ENCODE measurements around the gene CARS2. TPM values are rescaled to one million over a fixed set of nuclear protein-coding genes. Genes with fewer than 3 reads are reported as not detected.

CARS2 gene
- total and polyA plus RNA-seq, 2 of the 8 experiments (the other 6 are each of a cell fraction or from before 2014, with no cell fraction given): 47.7 to 55.9 TPM

DNA sequence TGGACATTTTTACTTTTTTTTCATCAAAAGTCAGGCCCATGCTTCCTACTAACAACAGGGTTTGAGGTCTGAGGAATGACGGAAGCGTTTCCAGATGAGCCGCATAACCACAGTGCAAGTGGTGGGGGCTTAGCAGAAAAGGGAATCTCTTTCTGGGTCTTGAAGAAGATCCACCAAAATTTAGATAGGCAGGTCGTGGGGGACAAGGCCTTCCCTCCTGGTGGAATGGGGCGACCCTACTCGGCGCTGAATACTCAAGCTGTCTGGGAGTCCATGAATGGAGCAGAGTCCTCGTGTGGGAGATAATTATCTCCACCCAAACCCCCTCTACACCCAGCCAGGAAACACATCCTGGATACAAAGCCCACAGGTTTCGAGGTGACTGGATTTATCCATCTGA lies 36.9 kb downstream of the CARS2 start:
- no peak overlapping the region for H3K23ac ChIP-seq (ENCODE audit: insufficient read length)
- H3K9me3 ChIP-seq (ENCODE audit: insufficient read depth in 2 of 2, low read depth in 1 of 2, low read length in 1 of 2): peaks cover 15 to 16% of the 10 kb centered on the region in 2 experiments; a peak in 3 of 4 replicates
- H3K56ac ChIP-seq (replicated peaks; ENCODE audit: insufficient read length, low read depth, low read length): no peak overlapping the region
- H3K18ac ChIP-seq (ENCODE audit: extremely low read depth, low read length): no peak overlapping the region
- no peaks in the 10 kb centered on the region for H3K23me2 ChIP-seq (ENCODE audit: low read depth, low read length)
- no peak overlapping the region for H3K4ac ChIP-seq (replicated peaks; ENCODE audit: insufficient read length, low read depth, low read length)
- no peak overlapping the region for H3K4me2 ChIP-seq (ENCODE audit: insufficient read depth in 1 of 2, low read depth in 2 of 2, low read length in 2 of 2)
- WGBS, 2 experiments (ENCODE audit: extremely low coverage in 1 of 2, insufficient coverage in 1 of 2, insufficient read length in 1 of 2, insufficient replicate concordance in 2 of 2, low coverage in 1 of 2, low lambda C conversion rate in 2 of 2, missing lambda C conversion rate in 1 of 2): 89% methylated on average over 9 of the region's 9 CpGs; no CpG with 5 or more reads in 1 of the 2 experiments
- no peaks in the 10 kb centered on the region for H4K20me1 ChIP-seq (replicated peaks in 1 of 2; ENCODE audit: control insufficient read depth in 1 of 2, insufficient read depth in 2 of 2, low read length in 2 of 2)
- H3K4me1 ChIP-seq (replicated peaks in 1 of 4; ENCODE audit: control insufficient read depth in 3 of 4, insufficient read depth in 4 of 4, low read length in 3 of 4): no peaks in the 10 kb centered on the region; a peak in 1 of 7 replicates
- no peak overlapping the region for H2BK20ac ChIP-seq (ENCODE audit: low read length)
- no peaks in the 10 kb centered on the region for H3K27me3 ChIP-seq (replicated peaks in 1 of 4; ENCODE audit: control insufficient read depth in 3 of 4, extremely low read depth in 1 of 4, insufficient read depth in 3 of 4, low read length in 3 of 4)
- H2BK15ac ChIP-seq (ENCODE audit: low read length): no peak overlapping the region
- no peak for TF ChIP-seq RXRA (IDR thresholded peaks at IDR 0.05; ENCODE audit: insufficient read depth, low read depth, low read length)
- TF ChIP-seq, protein P1, sequence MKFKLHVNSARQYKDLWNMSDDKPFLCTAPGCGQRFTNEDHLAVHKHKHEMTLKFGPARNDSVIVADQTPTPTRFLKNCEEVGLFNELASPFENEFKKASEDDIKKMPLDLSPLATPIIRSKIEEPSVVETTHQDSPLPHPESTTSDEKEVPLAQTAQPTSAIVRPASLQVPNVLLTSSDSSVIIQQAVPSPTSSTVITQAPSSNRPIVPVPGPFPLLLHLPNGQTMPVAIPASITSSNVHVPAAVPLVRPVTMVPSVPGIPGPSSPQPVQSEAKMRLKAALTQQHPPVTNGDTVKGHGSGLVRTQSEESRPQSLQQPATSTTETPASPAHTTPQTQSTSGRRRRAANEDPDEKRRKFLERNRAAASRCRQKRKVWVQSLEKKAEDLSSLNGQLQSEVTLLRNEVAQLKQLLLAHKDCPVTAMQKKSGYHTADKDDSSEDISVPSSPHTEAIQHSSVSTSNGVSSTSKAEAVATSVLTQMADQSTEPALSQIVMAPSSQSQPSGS (IDR thresholded peaks at IDR 0.05; ENCODE audit: low read length): no peak
- no peak for TF ChIP-seq TEAD4 (IDR thresholded peaks at IDR 0.05; ENCODE audit: low read depth, low read length)
- TF ChIP-seq ZNF274 (IDR thresholded peaks at IDR 0.05; ENCODE audit: borderline replicate concordance, extremely low read depth, low read length): no peak
- TF ChIP-seq SIN3A (conservative IDR thresholded peaks at IDR 0.05 in 1 of 2, IDR thresholded peaks at IDR 0.05 in 1 of 2; ENCODE audit: low read depth in 1 of 2, low read length in 2 of 2): no peak
- TF ChIP-seq TAF7 (optimal IDR thresholded peaks at IDR 0.05; ENCODE audit: borderline replicate concordance, low read depth, low read length): no peak
- TF ChIP-seq RAD21 (IDR thresholded peaks at IDR 0.05 in 1 of 2, conservative IDR thresholded peaks at IDR 0.05 in 1 of 2; ENCODE audit: low read depth in 2 of 2, low read length in 2 of 2): no peak
- TF ChIP-seq BRCA1 (IDR thresholded peaks at IDR 0.05; ENCODE audit: low read depth, low read length): no peak
- no peak for TF ChIP-seq KDM5A (IDR thresholded peaks at IDR 0.05; ENCODE audit: low read length)
- no peak for TF ChIP-seq FOSL1 (IDR thresholded peaks at IDR 0.05; ENCODE audit: insufficient read depth, low read depth, low read length)
- H3K14ac ChIP-seq (ENCODE audit: insufficient read length): no peak overlapping the region
- POLR2A ChIA-PET (ENCODE audit: partially characterized antibody): no interaction called here
- no peak overlapping the region for H4K91ac ChIP-seq (replicated peaks; ENCODE audit: insufficient read length, low read length)
- no peak overlapping the region for H3K4me3 ChIP-seq (ENCODE audit: extremely low read depth in 1 of 4, insufficient read depth in 2 of 4, low read depth in 3 of 4, low read length in 4 of 4)
- H3K9ac ChIP-seq (replicated peaks in 1 of 4; ENCODE audit: extremely low read depth in 1 of 4, low read depth in 3 of 4, low read length in 3 of 4): no peak overlapping the region
- H2BK120ac ChIP-seq (replicated peaks; ENCODE audit: low read depth, low read length): no peak overlapping the region
- H4K5ac ChIP-seq (ENCODE audit: insufficient read length, low read depth, low read length): no peak overlapping the region
- no peak for DNase-seq (ENCODE audit: low read depth in 1 of 2, low spot score in 2 of 2)
- no peak overlapping the region for H2AK5ac ChIP-seq (ENCODE audit: low read depth, low read length)
- no peak overlapping the region for H2AFZ ChIP-seq (ENCODE audit: low read length)
- H2BK12ac ChIP-seq (ENCODE audit: low read depth, low read length): no peak overlapping the region
- CTCF ChIA-PET (ENCODE audit: partially characterized antibody): interaction anchor here (0.8 to 1.9 kb wide), 3 partner anchors 14 to 24 kb away, joined by 3 to 7 read pairs (median 4); no protein-coding TSS in a partner anchor
- no peak for FAIRE-seq
- H3K79me2 ChIP-seq (ENCODE audit: control insufficient read depth in 1 of 2, insufficient read depth in 2 of 2, low read length in 2 of 2): no peaks in the 10 kb centered on the region
- H2BK5ac ChIP-seq (ENCODE audit: low read depth, low read length): no peak overlapping the region
- H3K36me3 ChIP-seq (ENCODE audit: control insufficient read depth in 2 of 4, insufficient read depth in 4 of 4, low read length in 3 of 4): peaks cover 0 to 31% (median 15%) of the 10 kb centered on the region in 4 experiments; a peak in 5 of 8 replicates
- no peak overlapping the region; the same call in 1 of the 2 replicates for H4K8ac ChIP-seq (ENCODE audit: extremely low read depth, insufficient read depth, low read length)
- H3K79me1 ChIP-seq (ENCODE audit: low read depth, low read length): no peaks in the 10 kb centered on the region
- H3K27ac ChIP-seq (ENCODE audit: low read depth, low read length): no peak overlapping the region

Measured in H1 (cell line).